Gastroesophageal sphincter (tissue), 4 donors: ENCODE results near the gene P2RX1. TPM values are rescaled to one million over a fixed set of nuclear protein-coding genes. Genes with fewer than 3 reads are reported as not detected.

Source experiments
- ATAC-seq: fragments of 150-250 bp; one replicate; pipeline ENCODE4 v1.9.1; 2016; ENCODE audit warnings: mild to moderate bottlenecking, moderate library complexity
- H3K27ac ChIP-seq, 4 donors: fragments of 200-600 bp; sonication (generic) in 3 of 4; 1 replicate in 3 of 4; 2 replicates in 1 of 4; pipeline ENCODE4 v1.5.1; 2016 to 2019
- H3K27me3 ChIP-seq: fragments of 200-600 bp; sonication (generic); one replicate; pipeline ENCODE4 v1.5.1; 2019
- H3K36me3 ChIP-seq, 2 donors: fragments of 200-600 bp; sonication (generic); one replicate each; pipeline ENCODE4 v1.5.1; 2019; ENCODE audit warnings: control low read depth in 1 of 2
- H3K4me1 ChIP-seq, 3 donors: fragments of 200-600 bp; sonication (generic); 1 replicate in 2 of 3; 2 replicates in 1 of 3; pipeline ENCODE4 v1.5.1; 2016 to 2019; ENCODE audit warnings: control low read depth in 2 of 3
- H3K4me3 ChIP-seq, 2 donors: fragments of 200-600 bp; sonication (generic); one replicate each; pipeline ENCODE4 v1.5.1; 2019; ENCODE audit warnings: mild to moderate bottlenecking in 1 of 2, moderate library complexity in 1 of 2
- H3K9me3 ChIP-seq, 3 donors: fragments of 200-600 bp; sonication (generic); one replicate each; pipeline ENCODE4 v1.5.1; 2017 to 2019; ENCODE audit warnings: control low read depth in 2 of 3
- CTCF ChIP-seq, 4 experiments: fragments of 200-600 bp in 2 of 4; fragments of 450-650 bp in 2 of 4; sonication (generic) in 1 of 4; IDR thresholded peaks; one replicate each; pipeline ENCODE4 v1.5.1; 2017 to 2019; ENCODE audit warnings: antibody characterized with exemption in 4 of 4, mild to moderate bottlenecking in 2 of 4, moderate library complexity in 2 of 4
- EP300 ChIP-seq: sonication (generic); formaldehyde crosslinking; IDR thresholded peaks from one replicate; pipeline ENCODE4 v1.6.1; 2017; ENCODE audit warnings: antibody characterized with exemption, mild to moderate bottlenecking
- POLR2A ChIP-seq, 2 donors: fragments of 450-650 bp; IDR thresholded peaks; one replicate each; pipeline ENCODE4 v1.6.1; 2017; ENCODE audit warnings: antibody characterized with exemption in 2 of 2, mild to moderate bottlenecking in 2 of 2, moderate library complexity in 1 of 2
- POLR2AphosphoS5 ChIP-seq: sonication (generic); formaldehyde crosslinking; IDR thresholded peaks from one replicate; pipeline ENCODE4 v1.6.1; 2017; ENCODE audit warnings: antibody characterized with exemption
- WGBS, 2 donors: methylation state at CpG; one replicate each; pipeline ENCODE4 v1.1.5; 2018; ENCODE audit warnings: low coverage in 1 of 2; 5-methylcytosine and 5-hydroxymethylcytosine counted together
- total RNA-seq, 4 donors: library from RNA; depleted of rRNA; stranded (reverse); fragments of >200 nt; gene quantifications; one replicate each; pipeline ENCODE4 v1.1.0, GENCODE V29; 2016

The P2RX1 gene
- total RNA-seq, 4 donors from 2014 or later: 1.6 to 11.6 (median 3.2) TPM

GRCh38 chr17:3879591-3880417, 36.5 kb downstream of the P2RX1 start:
- no peaks in the 10 kb centered on the region for H3K27me3 ChIP-seq
- no peaks in the 10 kb centered on the region for H3K9me3 ChIP-seq
- H3K4me1 ChIP-seq: peaks cover 0 to 13% (median 0%) of the 10 kb centered on the region in 3 donors
- no peak overlapping the region for H3K4me3 ChIP-seq
- ATAC-seq: no peak
- TF ChIP-seq POLR2A (IDR thresholded peaks at IDR 0.05): no peak
- TF ChIP-seq CTCF (IDR thresholded peaks at IDR 0.05): no peak
- no peak for TF ChIP-seq EP300
- TF ChIP-seq POLR2AphosphoS5: no peak
- peak overlapping the region in 3 of 4 donors; percentile 12 to 42 (median 12) for H3K27ac ChIP-seq
- peaks cover 0 to 81% of the 10 kb centered on the region in 2 donors for H3K36me3 ChIP-seq
- WGBS, 2 donors: 47 to 78% methylated on average over 3 to 8 of the region's 25 CpGs

- H3K27ac ChIP-seq: peak overlapping the region in 3 of 4 donors; percentile 12 to 42 (median 12)
- H3K36me3 ChIP-seq: peaks cover 0 to 81% of the 10 kb centered on the region in 2 donors
- TF ChIP-seq POLR2A (IDR thresholded peaks at IDR 0.05) (no peak), CTCF (IDR thresholded peaks at IDR 0.05) (no peak), POLR2AphosphoS5 (no peak), EP300 (no peak)
- H3K27me3 ChIP-seq: no peaks in the 10 kb centered on the region
- ATAC-seq: peak; percentile 66
- no peaks in the 10 kb centered on the region for H3K9me3 ChIP-seq
- no peak overlapping the region for H3K4me3 ChIP-seq
- peaks cover 0 to 13% (median 0%) of the 10 kb centered on the region in 3 donors for H3K4me1 ChIP-seq
- whole genome bisulfite sequencing, 2 donors: 33 to 40% methylated on average over 1 of the region's 5 CpGs
Measured at GRCh38 chr17:3879186-3879585, 37.1 kb downstream of the P2RX1 start.

GRCh38 chr17:3877220-3877619, 39.0 kb downstream of the P2RX1 start:
- Histone ChIP-seq H3K4me3 (no peak overlapping the region), H3K9me3 (no peaks in the 10 kb centered on the region), H3K4me1 (peaks cover 0 to 13% (median 0%) of the 10 kb centered on the region in 3 donors), H3K27me3 (no peaks in the 10 kb centered on the region), H3K36me3 (peaks cover 0 to 81% of the 10 kb centered on the region in 2 donors), H3K27ac (no peak overlapping the region)
- whole genome bisulfite sequencing, 2 donors: 58% methylated on average over 4 of the region's 8 CpGs; no CpG with 5 or more reads in 1 of the 2 donors
- ATAC-seq: no peak
- TF ChIP-seq POLR2AphosphoS5 (no peak), POLR2A (IDR thresholded peaks at IDR 0.05) (no peak), CTCF (IDR thresholded peaks at IDR 0.05) (no peak)

GRCh38 chr17:3875317-3875716, 40.9 kb downstream of the P2RX1 start:
- H3K36me3 ChIP-seq: peaks cover 0 to 74% of the 10 kb centered on the region in 2 donors
- 92 to 97% methylated on average over 3 to 4 of the region's 7 CpGs for WGBS, 2 donors

More at GRCh38 chr17:3875317-3875716, 40.9 kb downstream of the P2RX1 start:
- Histone ChIP-seq H3K9me3 (no peaks in the 10 kb centered on the region), H3K4me1 (peaks cover 0 to 13% (median 0%) of the 10 kb centered on the region in 3 donors), H3K27me3 (no peaks in the 10 kb centered on the region), H3K27ac (no peak overlapping the region), H3K4me3 (no peak overlapping the region)
- TF ChIP-seq CTCF (IDR thresholded peaks at IDR 0.05) (no peak), POLR2A (IDR thresholded peaks at IDR 0.05) (no peak), EP300 (no peak), POLR2AphosphoS5 (no peak)
- no peak for ATAC-seq
